H1 (cell line): ENCODE data around the gene CBX2. TPM values are rescaled to one million over a fixed set of nuclear protein-coding genes. Genes with fewer than 3 reads are reported as not detected.

ENCODE experiments used
- CTCF ChIA-PET: fragments of 300-600 bp; sonication (Branson Sonifier 250); formaldehyde crosslinking; loops from one replicate; lab custom pipeline; 2021; ENCODE audit not compliant: partially characterized antibody; lab: Charles Lee
- POLR2A ChIA-PET: fragments of 300-600 bp; sonication (Branson Sonifier 250); formaldehyde crosslinking; loops from one replicate; lab custom pipeline; 2021; ENCODE audit warnings: inconsistent platforms; ENCODE audit not compliant: partially characterized antibody; lab: Charles Lee
- DNase-seq, 2 experiments: peaks; one replicate each; pipeline versions ENCODE4 v3.0.0 to v3.0.0-alpha.2; 2010 to 2022; ENCODE audit warnings: low spot score in 2 of 2, low read depth in 1 of 2, mixed read lengths in 1 of 2
- FAIRE-seq: peaks from 2 replicates; lab custom pipeline; 2011; peaks lifted over from hg19 to GRCh38; lab: Jason Lieb, UNC
- H2AFZ ChIP-seq: 2 replicates; pipeline ENCODE4 v1.8.1; 2012; ENCODE audit warnings: low read length, inconsistent platforms
- H2AK5ac ChIP-seq: 2 replicates; pipeline ENCODE4 v1.6.1; 2013; ENCODE audit warnings: low read depth, low read length
- H2BK120ac ChIP-seq: replicated peaks from 2 replicates; pipeline ENCODE3; 2013; ENCODE audit warnings: low read depth, low read length, inconsistent platforms
- H2BK12ac ChIP-seq: 2 replicates; pipeline ENCODE4 v1.6.1; 2013; ENCODE audit warnings: low read depth, low read length
- H2BK15ac ChIP-seq: 2 replicates; pipeline ENCODE4 v1.6.1; 2013; ENCODE audit warnings: low read length
- H2BK20ac ChIP-seq: 2 replicates; pipeline ENCODE4 v1.6.1; 2013; ENCODE audit warnings: low read length
- H2BK5ac ChIP-seq: 2 replicates; pipeline ENCODE4 v1.6.1; 2013; ENCODE audit warnings: low read depth, low read length
- H3K14ac ChIP-seq: 2 replicates; pipeline ENCODE4 v1.6.1; 2013; ENCODE audit warnings: inconsistent platforms; ENCODE audit not compliant: insufficient read length
- H3K18ac ChIP-seq: 2 replicates; pipeline ENCODE4 v1.6.1; 2013; ENCODE audit warnings: low read length; ENCODE audit errors: extremely low read depth
- H3K23ac ChIP-seq: 2 replicates; pipeline ENCODE4 v1.6.1; 2013; ENCODE audit warnings: inconsistent platforms; ENCODE audit not compliant: insufficient read length
- H3K23me2 ChIP-seq: 2 replicates; pipeline ENCODE4 v1.6.1; 2013; ENCODE audit warnings: low read depth, low read length
- H3K27ac ChIP-seq: 2 replicates; pipeline ENCODE4 v1.6.1; 2011; ENCODE audit warnings: low read depth, low read length, inconsistent platforms
- H3K27me3 ChIP-seq, 4 experiments: replicated peaks in 1 of 4; 1 replicate in 1 of 4; 2 replicates in 3 of 4; pipeline versions ENCODE4 v1.6.1 to v1.8.1; 2011 to 2013; ENCODE audit warnings: low read length in 3 of 4, mild to moderate bottlenecking in 3 of 4, inconsistent platforms in 2 of 4, mixed read lengths in 2 of 4, moderate library complexity in 1 of 4; ENCODE audit not compliant: control insufficient read depth in 3 of 4, insufficient read depth in 3 of 4; ENCODE audit errors: extremely low read depth in 1 of 4
- H3K36me3 ChIP-seq, 4 experiments: 2 replicates each; pipeline versions ENCODE4 v1.6.1 to v1.8.1; 2011 to 2013; ENCODE audit warnings: mild to moderate bottlenecking in 4 of 4, low read length in 3 of 4, moderate library complexity in 2 of 4, control low read depth in 1 of 4, inconsistent platforms in 1 of 4; ENCODE audit not compliant: insufficient read depth in 4 of 4, control insufficient read depth in 2 of 4
- H3K4ac ChIP-seq: replicated peaks from 2 replicates; pipeline ENCODE3; 2013; ENCODE audit warnings: low read length, low read depth, mixed read lengths, inconsistent platforms; ENCODE audit not compliant: insufficient read length
- H3K4me1 ChIP-seq, 4 experiments: replicated peaks in 1 of 4; 1 replicate in 1 of 4; 2 replicates in 3 of 4; pipeline versions ENCODE4 v1.6.1 to v1.8.1; 2011 to 2013; ENCODE audit warnings: low read length in 3 of 4, inconsistent platforms in 2 of 4, mixed read lengths in 1 of 4; ENCODE audit not compliant: insufficient read depth in 4 of 4, control insufficient read depth in 3 of 4
- H3K4me2 ChIP-seq, 2 experiments: 2 replicates each; pipeline versions ENCODE4 v1.6.1 to v1.8.1; 2011 to 2013; ENCODE audit warnings: low read depth in 2 of 2, low read length in 2 of 2, control low read depth in 1 of 2, inconsistent platforms in 1 of 2, mild to moderate bottlenecking in 1 of 2; ENCODE audit not compliant: insufficient read depth in 1 of 2
- H3K4me3 ChIP-seq, 4 experiments: fragments of 200-600, 300-600 bp in 1 of 4; sonication (generic), shearing (Covaris generic), sonication (Bioruptor Twin) in 1 of 4; 2 replicates each; pipeline versions ENCODE4 v1.5.1 to v1.8.1; 2011 to 2016; ENCODE audit warnings: low read length in 4 of 4, low read depth in 3 of 4, control low read depth in 2 of 4, inconsistent platforms in 2 of 4, mild to moderate bottlenecking in 2 of 4, mixed read lengths in 1 of 4, moderate library complexity in 1 of 4; ENCODE audit not compliant: insufficient read depth in 2 of 4; ENCODE audit errors: extremely low read depth in 1 of 4
- H3K56ac ChIP-seq: replicated peaks from 2 replicates; pipeline ENCODE3; 2013; ENCODE audit warnings: low read depth, mild to moderate bottlenecking, mixed read lengths, low read length, inconsistent platforms; ENCODE audit not compliant: insufficient read length
- H3K79me1 ChIP-seq: 2 replicates; pipeline ENCODE4 v1.6.1; 2013; ENCODE audit warnings: low read depth, low read length, control low read depth
- H3K79me2 ChIP-seq, 2 experiments: 2 replicates each; pipeline versions ENCODE4 v1.6.1 to v1.8.1; 2012 to 2013; ENCODE audit warnings: low read length in 2 of 2, mild to moderate bottlenecking in 2 of 2, inconsistent platforms in 1 of 2; ENCODE audit not compliant: insufficient read depth in 2 of 2, control insufficient read depth in 1 of 2
- H3K9ac ChIP-seq, 4 experiments: replicated peaks in 1 of 4; 1 replicate in 1 of 4; 2 replicates in 3 of 4; pipeline versions ENCODE4 v1.6.1 to v1.8.1; 2011 to 2013; ENCODE audit warnings: low read depth in 3 of 4, low read length in 3 of 4, control low read depth in 2 of 4, mild to moderate bottlenecking in 2 of 4, moderate library complexity in 2 of 4, inconsistent platforms in 1 of 4; ENCODE audit errors: extremely low read depth in 1 of 4
- H3K9me3 ChIP-seq, 2 experiments: 2 replicates each; pipeline versions ENCODE4 v1.6.1 to v1.8.1; 2012 to 2013; ENCODE audit warnings: mild to moderate bottlenecking in 2 of 2, moderate library complexity in 2 of 2, control low read depth in 1 of 2, inconsistent platforms in 1 of 2, low read depth in 1 of 2, low read length in 1 of 2, mixed read lengths in 1 of 2; ENCODE audit not compliant: insufficient read depth in 2 of 2
- H4K20me1 ChIP-seq, 2 experiments: replicated peaks in 1 of 2; 2 replicates each; pipeline versions ENCODE3 to v1.8.1; 2011 to 2013; ENCODE audit warnings: inconsistent platforms in 2 of 2, low read length in 2 of 2, mild to moderate bottlenecking in 1 of 2; ENCODE audit not compliant: insufficient read depth in 2 of 2, control insufficient read depth in 1 of 2
- H4K5ac ChIP-seq: 2 replicates; pipeline ENCODE4 v1.6.1; 2013; ENCODE audit warnings: low read length, low read depth, mixed read lengths, inconsistent platforms; ENCODE audit not compliant: insufficient read length
- H4K8ac ChIP-seq: 2 replicates; pipeline ENCODE4 v1.8.0; 2013; ENCODE audit warnings: mild to moderate bottlenecking, moderate library complexity, low read length, inconsistent platforms; ENCODE audit not compliant: insufficient read depth; ENCODE audit errors: extremely low read depth
- H4K91ac ChIP-seq: replicated peaks from 2 replicates; pipeline ENCODE3; 2013; ENCODE audit warnings: low read length, mixed read lengths, inconsistent platforms; ENCODE audit not compliant: insufficient read length
- JUN ChIP-seq: IDR thresholded peaks from 2 replicates; pipeline ENCODE4 v1.6.1; 2011; ENCODE audit warnings: low read depth, mild to moderate bottlenecking, improper control_type of control experiment, low read length
- MAFK ChIP-seq: IDR thresholded peaks from 2 replicates; pipeline ENCODE4 v1.6.1; 2012; ENCODE audit warnings: low read depth, mild to moderate bottlenecking, improper control_type of control experiment, low read length
- MAX ChIP-seq: IDR thresholded peaks from 2 replicates; pipeline ENCODE4 v1.6.1; 2012; ENCODE audit warnings: inconsistent platforms
- NANOG ChIP-seq: IDR thresholded peaks from 2 replicates; pipeline ENCODE4 v1.6.1; 2011; ENCODE audit warnings: low read length, low read depth, mild to moderate bottlenecking, inconsistent platforms; ENCODE audit not compliant: insufficient read depth, poor library complexity, severe bottlenecking
- NRF1 ChIP-seq: IDR thresholded peaks from 2 replicates; pipeline ENCODE4 v1.6.1; 2011; ENCODE audit warnings: mild to moderate bottlenecking, low read depth, low read length, improper control_type of control experiment
- POU5F1 ChIP-seq: IDR thresholded peaks from 2 replicates; pipeline ENCODE4 v1.6.1; 2011; ENCODE audit warnings: low read depth, mild to moderate bottlenecking, low read length, moderate library complexity
- RNF2 ChIP-seq: fragments of 200-900, 300-1000 bp; sonication (generic); IDR thresholded peaks from 2 replicates; pipeline ENCODE4 v1.7.1; 2016; ENCODE audit warnings: borderline replicate concordance, low read depth, mild to moderate bottlenecking, antibody characterized with exemption, low read length; ENCODE audit not compliant: poor library complexity, severe bottlenecking; ENCODE audit errors: missing control alignments
- SIN3A ChIP-seq, 2 experiments: IDR thresholded peaks in 1 of 2; conservative IDR thresholded peaks in 1 of 2; 2 replicates each; pipeline ENCODE4 v1.6.1; 2011 to 2012; ENCODE audit warnings: low read length in 2 of 2, improper control_type of control experiment in 1 of 2, low read depth in 1 of 2, mild to moderate bottlenecking in 1 of 2
- SIRT6 ChIP-seq: IDR thresholded peaks from one replicate; pipeline ENCODE4 v1.7.1; 2012; ENCODE audit warnings: low read length, inconsistent platforms
- TEAD4 ChIP-seq: IDR thresholded peaks from 2 replicates; pipeline ENCODE4 v1.6.1; 2012; ENCODE audit warnings: low read depth, low read length, inconsistent platforms, mixed read lengths
- WGBS, 2 experiments: shearing (Covaris generic) in 1 of 2; methylation state at CpG; one replicate each; pipeline versions ENCODE4 v1.1.6 to v1.1.7; 2013 to 2015; ENCODE audit warnings: low lambda C conversion rate in 2 of 2, mixed read lengths in 2 of 2, inconsistent platforms in 1 of 2, low coverage in 1 of 2, missing lambda C conversion rate in 1 of 2; ENCODE audit not compliant: insufficient replicate concordance in 2 of 2, insufficient coverage in 1 of 2, insufficient read length in 1 of 2; ENCODE audit errors: extremely low coverage in 1 of 2, missing lambda C conversion rate in 1 of 2; 5-methylcytosine and 5-hydroxymethylcytosine counted together
- polyA plus RNA-seq, 7 experiments: library from polyadenylated mRNA; depleted of rRNA in 3 of 7; stranded (reverse) in 5 of 7; unstranded in 2 of 7; fragments of >200 nt in 5 of 7; fragments of 200-250 nt in 2 of 7; gene quantifications; 1 replicate in 5 of 7; 2 replicates in 1 of 7; 4 replicates in 1 of 7; pipeline versions ENCODE4 v1.2.1 to v1.2.3, GENCODE V29; 2011 to 2013; ENCODE audit warnings: missing spikeins in 2 of 7, mixed read lengths in 2 of 7
- total RNA-seq: library from RNA; stranded (reverse); fragmentation: NEBNext Ultra II Directional; extraction: Animal tissue kit (Norgen Biotek cat#: 25700); gene quantifications from 2 replicates; pipeline ENCODE4 v1.2.1, GENCODE V29; 2021

The CBX2 gene
- total and polyA plus RNA-seq, 2 of the 8 experiments (the other 6 are each of a cell fraction or from before 2014, with no cell fraction given), result 64.3 to 83.9 TPM

GRCh38 chr17:79814974-79815835 lies 37.3 kb downstream of the CBX2 start:
- peaks cover 0 to 15% (median 0%) of the 10 kb centered on the region in 4 experiments; a peak in 1 of 8 replicates for H3K36me3 ChIP-seq
- no peaks in the 10 kb centered on the region for H3K79me2 ChIP-seq
- peaks cover 83 to 99% (median 97%) of the 10 kb centered on the region in 4 experiments for H3K27me3 ChIP-seq
- FAIRE-seq, result no peak
- H3K14ac ChIP-seq, result no peak overlapping the region
- peaks cover 0 to 9% of the 10 kb centered on the region in 2 experiments for H4K20me1 ChIP-seq
- H3K4ac ChIP-seq, result no peak overlapping the region
- H2BK120ac ChIP-seq, result no peak overlapping the region
- DNase-seq, result peak in 1 of 2 experiments; percentile 75
- no peak overlapping the region for H3K23ac ChIP-seq
- no peak overlapping the region for H2AFZ ChIP-seq
- no peak overlapping the region; the same call in 1 of the 2 replicates for H2BK5ac ChIP-seq
- no peak overlapping the region for H3K9ac ChIP-seq
- H3K79me1 ChIP-seq, result no peaks in the 10 kb centered on the region
- POLR2A ChIA-PET, result interaction anchor here (0.9 to 24.0 kb wide), 11 partner anchors 11 to 134 kb away, joined by 3 to 374 read pairs (median 5); partner anchors contain the start of genes CBX4 and CBX8
- peak overlapping the region; percentile 65 to 68 for H3K4me2 ChIP-seq
- H3K18ac ChIP-seq, result peak overlapping the region; percentile 97
- peak overlapping the region in 3 of 4 experiments; percentile 11 to 51 (median 19); a peak in 4 of 8 replicates for H3K4me3 ChIP-seq
- H3K27ac ChIP-seq, result no peak overlapping the region
- no peak overlapping the region for H3K56ac ChIP-seq
- no peak overlapping the region for H4K5ac ChIP-seq
- no peak overlapping the region for H2BK15ac ChIP-seq
- CTCF ChIA-PET, result interaction anchor here (1.4 to 24.7 kb wide), 7 partner anchors 9 to 72 kb away, joined by 3 to 576 read pairs (median 84); partner anchors contain the start of genes CBX4 and CBX8
- H3K23me2 ChIP-seq, result peaks cover 6% of the 10 kb centered on the region; the same call in 1 of the 2 replicates
- 4% methylated on average over 65 of the region's 96 CpGs; no CpG with 5 or more reads in 1 of the 2 experiments for WGBS, 2 experiments
- H2BK12ac ChIP-seq, result peak overlapping the region; percentile 75; the same call in 1 of the 2 replicates
- H2AK5ac ChIP-seq, result no peak overlapping the region
- H3K9me3 ChIP-seq, result no peaks in the 10 kb centered on the region
- H4K8ac ChIP-seq, result peak overlapping the region; percentile 37
- H4K91ac ChIP-seq, result no peak overlapping the region
- peaks cover 0 to 33% (median 27%) of the 10 kb centered on the region in 4 experiments; a peak in 6 of 7 replicates for H3K4me1 ChIP-seq
- 0 out of 2 replicates have a peak overlapping the region, but pooled peaks have one; percentile 61 for H2BK20ac ChIP-seq
- TF ChIP-seq SIN3A (conservative IDR thresholded peaks at IDR 0.05 in 1 of 2, IDR thresholded peaks at IDR 0.05 in 1 of 2; ENCODE audit: low read depth in 1 of 2, low read length in 2 of 2) (no peak), NRF1 (no peak), TEAD4 (no peak), SIRT6 (no peak), POU5F1 (no peak), RNF2 (peak; percentile 86), MAFK (no peak), MAX (peak; percentile 57), JUN (no peak), NANOG (no peak)
